Fibroblast of gingiva (primary cell): ENCODE measurements around the gene DIP2C.
"Not testable (repeated sequence)": the region's sequence is repeated elsewhere in the genome, so short reads cannot be mapped to it uniquely, and the experiment has no call there.

ENCODE experiments used
- DNase-seq: peaks from one replicate; pipeline ENCODE4 v3.0.0-alpha.2; 2011; ENCODE audit warnings: low read depth

The DIP2C gene

DNA sequence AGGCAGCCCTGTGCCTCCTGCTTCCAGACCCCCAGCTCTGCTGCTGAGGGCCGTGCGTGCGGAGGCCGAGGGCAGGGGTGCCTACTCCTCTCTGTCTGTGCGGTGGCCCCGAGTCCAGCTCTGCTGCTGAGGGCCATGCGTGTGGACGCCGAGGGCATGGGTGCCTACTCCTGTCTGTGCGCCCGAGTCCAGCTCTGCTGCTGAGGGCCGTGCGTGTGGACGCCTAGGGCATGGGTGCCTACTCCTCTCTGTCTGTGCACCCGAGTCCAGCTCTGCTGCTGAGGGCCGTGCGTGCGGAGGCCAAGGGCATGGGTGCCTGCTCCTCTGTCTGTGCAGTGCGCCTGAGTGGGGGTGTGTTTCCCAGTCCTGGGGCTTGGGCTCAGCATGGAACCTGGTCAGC is 411.5 kb downstream of the DIP2C start:
- no peak for DNase-seq

DNA sequence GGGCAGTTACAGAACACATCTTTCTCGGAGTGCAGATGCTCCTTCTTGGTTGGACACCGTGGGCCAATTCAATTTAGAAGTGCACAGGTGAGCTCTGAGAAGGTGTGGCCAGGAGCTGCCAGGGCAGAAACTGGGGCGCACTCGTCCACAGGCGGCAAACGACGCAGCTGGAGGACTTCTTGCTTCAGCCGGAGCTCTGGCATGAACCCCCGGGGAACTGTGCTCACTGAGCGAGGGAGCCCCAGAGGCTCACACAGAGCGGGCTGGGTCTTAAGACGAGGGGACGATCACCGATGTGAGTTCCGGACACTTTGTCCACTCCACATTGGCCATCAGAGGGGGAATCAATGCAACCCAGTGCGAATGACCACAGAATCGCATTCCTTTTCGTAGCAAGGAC is 413.8 kb downstream of the DIP2C start:
- DNase-seq: no peak

DNA sequence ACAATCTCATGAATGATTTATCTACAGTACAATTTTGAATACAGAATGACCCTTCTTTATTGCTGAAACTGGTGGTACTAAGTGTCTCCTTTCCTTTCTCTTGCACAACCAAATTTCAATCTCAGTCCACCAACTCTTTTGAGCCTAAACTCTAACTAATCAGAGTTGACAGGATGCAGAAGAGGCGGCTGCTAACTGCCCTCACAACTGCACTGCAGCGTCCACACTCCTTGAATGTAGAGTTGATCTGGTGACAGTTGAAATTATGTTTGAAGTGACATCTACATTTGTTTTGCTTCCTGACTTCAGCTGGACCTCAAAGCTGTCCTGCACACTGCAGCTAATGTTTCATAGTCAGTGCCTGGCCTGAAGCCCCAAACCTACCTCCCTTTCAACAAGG is 414.6 kb downstream of the DIP2C start:
- no peak for DNase-seq

DNA sequence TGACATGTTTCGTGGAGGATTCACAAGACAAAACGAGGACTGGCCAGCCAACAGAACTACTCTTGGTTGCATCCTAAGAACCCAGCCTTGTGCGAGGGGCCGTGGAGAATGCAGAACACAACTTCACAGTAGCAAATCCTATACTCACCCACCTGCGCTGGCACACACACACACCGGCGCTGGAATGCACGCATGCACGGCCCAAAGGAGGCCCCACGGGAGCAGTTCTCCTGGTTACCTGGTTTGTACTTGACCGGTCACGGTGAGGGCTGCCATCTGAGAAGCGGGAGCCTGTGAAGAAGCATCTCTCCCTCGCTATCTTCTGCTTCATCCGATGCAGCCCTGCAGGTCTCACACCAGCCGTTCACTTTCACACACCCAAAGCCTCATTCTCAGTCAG is 416.4 kb downstream of the DIP2C start:
- DNase-seq: no peak

DNA sequence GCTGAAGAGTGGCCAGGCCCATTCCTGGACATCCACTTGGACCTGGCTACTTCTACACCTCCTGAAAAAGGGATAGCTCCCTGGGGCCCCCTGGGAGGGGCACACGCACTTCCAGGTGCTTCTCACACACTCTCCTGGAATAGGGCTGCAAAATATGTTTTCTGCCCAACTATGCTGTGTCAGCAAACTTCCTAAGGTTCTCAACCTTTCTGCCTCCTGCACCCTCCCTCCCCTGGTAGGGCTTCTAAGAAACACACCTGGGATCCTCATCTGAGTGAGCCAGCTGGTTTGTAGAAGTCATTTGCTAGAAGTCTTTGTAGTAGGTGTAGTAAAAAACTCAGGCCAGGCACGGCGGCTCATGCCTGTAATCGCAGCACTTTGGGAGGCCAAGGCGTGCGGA is 417.7 kb downstream of the DIP2C start:
- DNase-seq: no peak

DNA sequence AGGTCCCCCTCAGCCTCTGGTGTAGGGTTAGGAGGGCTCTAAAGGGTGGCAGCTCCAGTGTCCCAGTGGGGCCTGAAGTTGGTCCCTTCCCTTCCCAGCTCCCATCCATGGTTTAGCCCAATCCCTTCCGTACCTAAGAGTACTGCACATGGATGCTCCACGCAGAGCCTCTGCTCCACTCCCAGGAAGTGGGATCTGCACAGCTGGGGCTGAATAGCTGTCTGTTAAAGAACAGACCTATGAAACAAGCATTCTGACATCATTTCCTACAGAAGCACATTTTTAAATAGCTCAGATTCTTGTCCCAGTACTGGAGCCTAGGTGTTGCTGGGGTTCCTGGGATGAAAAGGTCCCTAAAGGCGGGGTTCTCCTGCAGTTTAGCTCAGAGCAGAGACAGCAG is 418.3 kb downstream of the DIP2C start:
- DNase-seq: no peak

DNA sequence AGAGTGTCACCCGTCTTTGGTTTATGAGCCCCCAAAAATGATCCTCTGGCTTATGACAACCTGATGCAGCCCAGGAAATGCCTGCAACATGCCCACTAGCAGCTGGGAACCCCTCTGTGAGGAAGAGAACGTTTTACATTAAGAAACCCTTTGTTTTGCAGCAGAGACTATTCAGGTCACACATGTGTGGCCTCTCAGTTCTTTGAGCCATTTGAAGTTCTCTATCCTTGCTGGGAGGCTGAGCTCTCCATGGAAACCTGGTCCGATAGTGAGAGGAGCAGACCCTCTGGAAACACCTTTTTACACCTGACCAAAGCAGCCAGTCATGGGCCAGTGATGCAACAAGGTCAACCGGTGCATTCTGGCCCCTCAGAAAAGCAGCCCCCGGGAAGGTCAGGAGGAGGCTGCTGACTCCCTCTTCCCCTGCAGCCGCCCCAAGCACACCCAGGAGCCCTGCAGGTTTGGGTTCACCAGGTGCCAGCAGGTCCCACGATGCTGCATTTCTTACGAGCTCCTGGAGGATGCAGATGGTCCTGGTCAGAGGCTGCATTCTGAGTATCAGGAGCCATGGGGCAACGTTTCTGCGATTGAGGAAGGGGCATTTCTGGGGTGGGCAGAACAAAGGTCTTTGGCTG is 419.9 kb downstream of the DIP2C start:
- DNase-seq: no peak

DNA sequence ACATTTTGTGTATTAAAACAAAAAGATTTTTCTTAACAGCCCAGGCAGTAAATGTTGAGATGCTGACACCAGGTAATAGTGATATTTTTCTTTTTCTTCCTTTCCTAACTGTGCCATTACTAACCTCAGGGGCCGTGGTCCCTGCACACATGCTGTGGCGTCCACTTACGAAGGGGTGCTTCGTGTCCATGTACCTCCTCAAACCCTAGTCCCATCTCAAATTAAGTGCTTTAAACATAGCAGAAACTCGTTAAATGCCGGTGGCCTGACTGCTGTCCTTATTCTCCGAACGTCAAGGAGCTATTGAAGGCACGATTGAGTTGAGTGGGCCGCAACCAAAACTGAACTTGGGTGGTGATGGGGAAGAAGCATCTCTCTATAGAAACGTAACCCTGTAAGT is 421.8 kb downstream of the DIP2C start:
- DNase-seq: no peak

DNA sequence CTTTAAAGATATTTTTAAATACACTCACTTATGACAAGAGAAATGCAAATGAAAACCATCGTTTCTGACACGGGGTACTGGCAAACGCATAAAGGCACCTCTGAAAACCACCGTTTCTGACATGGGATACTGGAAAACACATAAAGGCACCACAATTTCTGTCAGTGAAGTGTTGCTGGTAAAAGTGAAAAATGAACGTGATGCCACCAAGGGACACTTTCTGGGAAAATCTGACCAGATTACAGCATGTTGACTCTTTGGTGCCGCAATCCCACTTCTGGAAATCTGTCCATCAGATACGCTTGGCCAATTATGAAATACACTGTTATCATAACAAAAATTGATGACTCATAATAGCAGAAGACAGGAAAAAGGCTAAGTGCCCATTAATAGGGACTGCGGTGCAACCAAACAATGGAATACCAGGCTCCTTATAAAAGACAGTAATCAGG is 422.5 kb downstream of the DIP2C start:
- peak; percentile 70 for DNase-seq

DNA sequence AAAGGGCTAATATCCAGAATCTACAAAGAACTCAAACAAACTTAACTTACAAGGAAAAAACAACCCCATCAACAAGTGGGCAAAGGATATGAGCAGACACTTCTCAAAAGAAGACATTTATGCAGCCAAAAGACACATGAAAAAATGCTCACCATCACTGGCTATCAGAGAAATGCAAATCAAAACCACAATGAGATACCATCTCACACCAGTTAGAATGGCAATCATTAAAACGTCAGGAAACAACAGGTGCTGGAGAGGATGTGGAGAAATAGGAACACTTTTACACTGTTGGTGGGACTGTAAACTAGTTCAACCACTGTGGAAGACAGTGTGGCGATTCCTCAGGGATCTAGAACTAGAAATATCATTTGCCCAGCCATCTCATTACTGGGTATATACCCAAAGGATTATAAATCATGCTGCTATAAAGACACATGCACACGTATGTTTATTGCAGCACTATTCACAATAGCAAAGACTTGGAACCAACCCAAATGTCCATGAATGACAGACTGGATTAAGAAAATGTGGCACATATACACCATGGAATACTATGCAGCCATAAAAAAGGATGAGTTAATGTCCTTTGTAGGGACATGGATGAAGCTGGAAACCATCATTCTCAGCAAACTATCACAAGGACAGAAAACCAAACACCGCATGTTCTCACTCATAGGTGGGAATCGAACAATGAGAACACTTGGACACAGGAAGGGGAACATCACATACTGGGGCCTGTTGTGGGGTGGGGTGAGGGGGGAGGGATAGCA is 423.5 kb downstream of the DIP2C start:
- DNase-seq: not testable (repeated sequence)

DNA sequence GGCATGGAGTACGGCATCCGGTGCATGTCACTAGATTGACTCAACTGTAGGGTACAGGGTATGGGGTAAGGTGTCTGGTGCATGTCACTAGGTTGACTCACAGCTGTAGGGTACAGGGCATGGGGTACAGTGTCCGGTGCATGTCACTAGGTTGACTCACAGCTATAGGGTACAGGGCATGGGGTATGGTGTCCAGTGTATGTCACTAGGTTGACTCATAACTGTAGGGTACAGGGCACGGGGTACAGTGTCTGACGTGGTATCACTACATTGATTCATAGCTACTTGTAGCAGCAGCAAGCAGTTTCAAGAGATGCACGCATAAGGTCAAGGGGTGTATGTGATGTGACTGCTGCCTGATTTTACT is 424.4 kb downstream of the DIP2C start:
- peak; percentile 78 for DNase-seq

DNA sequence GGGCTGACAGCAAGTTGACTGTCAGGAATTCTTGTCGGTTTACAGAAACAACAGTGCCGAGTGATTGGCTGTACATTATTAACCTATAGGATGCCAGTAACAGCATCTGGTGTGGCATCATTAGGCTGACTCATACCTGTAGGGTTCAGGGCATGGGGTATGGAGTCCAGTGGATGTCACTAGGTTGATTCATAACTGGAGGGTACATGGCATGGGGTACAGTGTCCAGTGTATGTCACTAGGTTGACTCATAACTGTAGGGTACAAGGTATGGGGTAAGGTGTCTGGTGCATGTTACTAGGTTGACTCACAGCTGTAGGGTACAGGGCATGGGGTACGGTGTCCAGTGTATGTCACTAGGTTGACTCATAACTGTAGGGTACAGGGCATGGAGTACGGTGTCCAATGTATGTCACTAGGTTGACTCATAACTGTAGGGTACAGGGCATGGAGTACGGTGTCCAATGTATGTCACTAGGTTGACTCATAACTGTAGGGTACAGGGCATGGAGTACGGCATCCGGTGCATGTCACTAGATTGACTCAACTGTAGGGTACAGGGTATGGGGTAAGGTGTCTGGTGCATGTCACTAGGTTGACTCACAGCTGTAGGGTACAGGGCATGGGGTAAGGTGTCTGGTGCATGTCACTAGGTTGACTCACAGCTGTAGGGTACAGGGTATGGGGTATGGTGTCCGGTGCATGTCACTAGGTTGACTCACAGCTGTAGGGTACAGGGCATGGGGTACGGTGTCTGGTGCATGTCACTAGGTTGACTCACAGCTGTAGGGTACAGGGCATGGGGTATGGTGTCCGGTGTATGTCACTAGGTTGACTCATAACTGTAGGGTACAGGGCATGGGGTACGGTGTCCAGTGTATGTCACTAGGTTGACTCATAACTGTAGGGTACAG is 425.1 kb downstream of the DIP2C start:
- DNase-seq: peak; percentile 76

DNA sequence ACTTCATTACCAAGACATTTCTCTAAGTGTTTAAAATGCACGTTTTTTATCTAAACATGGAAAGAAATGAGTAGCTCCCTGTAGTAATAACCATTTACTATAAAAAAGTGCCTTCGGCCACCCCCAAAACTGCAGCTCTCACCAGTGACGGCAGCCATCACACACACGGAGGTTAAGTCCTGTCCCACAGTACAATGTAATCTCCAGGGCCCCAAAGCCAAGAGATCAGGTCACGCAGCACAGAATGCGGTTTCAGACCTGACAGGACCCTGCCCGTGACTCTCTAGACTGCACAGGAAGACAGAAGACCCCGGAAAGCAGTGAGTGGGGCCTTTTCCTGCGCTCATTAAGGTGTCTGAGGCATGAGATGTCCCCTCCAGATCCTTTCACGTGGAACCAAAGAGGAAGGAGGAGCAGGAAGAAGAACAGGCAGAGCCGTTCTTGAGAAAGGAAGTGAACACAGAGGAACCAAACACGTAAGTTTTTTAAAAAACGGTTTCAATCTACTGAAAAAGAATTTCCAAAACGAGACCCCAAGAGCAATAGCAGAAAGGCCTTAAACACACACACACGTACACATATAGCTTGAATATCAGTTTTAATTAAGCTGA is 428.5 kb downstream of the DIP2C start:
- DNase-seq: no peak

DNA sequence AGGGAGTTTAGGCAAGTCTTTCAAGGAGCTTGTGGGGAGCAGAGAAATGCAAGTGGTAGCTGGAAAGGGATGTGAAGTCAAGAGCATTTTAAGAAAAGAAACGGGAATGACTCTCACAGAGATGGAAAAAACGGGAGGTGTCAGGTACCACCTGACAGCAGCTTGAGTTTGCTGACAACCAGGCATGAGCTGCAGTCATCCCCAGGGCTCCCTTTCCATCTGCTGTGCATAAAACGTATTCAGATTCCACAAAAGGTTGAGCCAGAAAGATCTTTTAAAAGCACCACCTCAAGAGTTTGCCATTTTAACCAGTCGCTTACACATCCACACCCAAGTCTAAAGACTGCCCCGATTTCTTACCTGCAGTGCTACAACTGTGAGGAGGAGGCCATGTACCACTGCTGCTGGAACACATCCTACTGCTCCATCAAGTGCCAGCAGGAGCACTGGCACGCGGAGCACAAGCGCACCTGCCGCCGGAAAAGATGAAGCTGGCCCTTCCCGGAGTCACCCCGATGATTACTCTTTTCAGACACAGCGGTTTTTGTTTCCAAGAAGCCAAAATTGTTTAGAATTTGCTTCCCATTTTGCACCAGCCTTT is 437.4 kb downstream of the DIP2C start:
- DNase-seq: no peak

DNA sequence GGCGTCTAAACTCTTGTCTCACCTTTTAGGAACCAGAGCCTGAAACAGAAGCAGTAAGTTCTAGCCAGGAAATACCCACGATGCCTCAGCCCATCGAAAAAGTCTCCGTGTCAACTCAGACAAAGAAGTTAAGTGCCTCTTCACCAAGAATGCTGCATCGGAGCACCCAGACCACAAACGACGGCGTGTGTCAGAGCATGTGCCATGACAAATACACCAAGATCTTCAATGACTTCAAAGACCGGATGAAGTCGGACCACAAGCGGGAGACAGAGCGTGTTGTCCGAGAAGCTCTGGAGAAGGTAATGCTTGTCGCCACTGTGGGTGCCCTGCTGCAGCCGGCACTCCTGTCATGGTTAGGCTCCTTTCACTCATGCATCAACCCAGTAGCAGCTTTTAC is 441.2 kb downstream of the DIP2C start:
- no peak for DNase-seq

DNA sequence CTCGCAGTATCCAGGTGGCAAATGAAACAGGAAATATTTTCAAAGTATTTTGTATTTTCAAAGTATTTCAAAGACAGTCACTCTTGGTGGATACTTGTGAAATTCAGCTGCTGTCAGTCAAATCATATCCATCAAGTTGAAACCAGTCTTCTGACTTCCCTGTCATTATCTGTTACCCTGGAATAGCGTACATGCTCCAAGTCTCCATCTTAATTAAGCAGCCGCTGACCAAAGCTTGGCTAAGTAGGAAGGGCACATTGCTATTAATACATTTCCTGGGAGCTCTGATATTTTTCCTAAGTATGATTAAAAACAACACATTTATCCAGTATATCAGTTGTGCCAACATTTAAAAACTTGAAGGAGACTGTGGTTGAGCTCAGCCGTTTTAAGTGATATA is 442.0 kb downstream of the DIP2C start:
- no peak for DNase-seq

DNA sequence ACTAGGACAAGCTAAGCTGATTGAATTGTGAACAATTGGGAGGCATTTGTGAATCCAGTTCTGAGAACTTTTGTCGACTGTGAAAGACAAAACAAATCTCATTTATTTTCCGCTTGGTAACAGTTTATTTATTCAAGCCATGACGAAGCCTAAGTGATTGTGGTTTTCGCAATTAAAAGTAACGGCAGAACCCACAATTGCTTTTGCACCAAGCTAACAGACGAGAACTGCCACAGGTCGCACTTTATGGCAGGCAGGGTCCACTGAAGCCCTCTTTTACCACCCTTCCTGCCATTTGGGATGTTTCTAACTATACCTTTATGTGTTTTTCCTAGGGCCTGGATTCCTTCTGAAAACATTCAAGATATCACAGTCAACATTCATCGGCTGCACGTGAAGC is 443.0 kb downstream of the DIP2C start:
- no peak for DNase-seq

DNA sequence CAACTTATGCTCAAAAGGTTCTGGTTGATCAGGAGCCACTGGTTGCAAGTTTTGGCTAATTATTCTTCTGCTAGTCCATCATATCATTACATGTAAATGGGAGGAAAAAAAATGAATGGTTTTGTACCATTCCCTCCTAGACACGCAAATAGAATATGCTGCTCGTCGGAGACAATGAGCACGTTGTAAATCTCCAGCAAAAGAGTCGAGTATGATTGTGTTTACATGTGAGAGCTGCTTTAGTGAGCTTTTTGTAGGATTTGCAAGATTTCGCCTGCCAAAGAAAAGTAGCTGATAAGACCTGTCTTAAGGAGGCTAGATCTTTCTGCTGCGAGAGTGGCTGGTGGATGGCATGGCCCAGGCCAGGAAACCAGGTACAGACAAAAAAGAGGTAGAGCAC is 445.2 kb downstream of the DIP2C start:
- DNase-seq: no peak

DNA sequence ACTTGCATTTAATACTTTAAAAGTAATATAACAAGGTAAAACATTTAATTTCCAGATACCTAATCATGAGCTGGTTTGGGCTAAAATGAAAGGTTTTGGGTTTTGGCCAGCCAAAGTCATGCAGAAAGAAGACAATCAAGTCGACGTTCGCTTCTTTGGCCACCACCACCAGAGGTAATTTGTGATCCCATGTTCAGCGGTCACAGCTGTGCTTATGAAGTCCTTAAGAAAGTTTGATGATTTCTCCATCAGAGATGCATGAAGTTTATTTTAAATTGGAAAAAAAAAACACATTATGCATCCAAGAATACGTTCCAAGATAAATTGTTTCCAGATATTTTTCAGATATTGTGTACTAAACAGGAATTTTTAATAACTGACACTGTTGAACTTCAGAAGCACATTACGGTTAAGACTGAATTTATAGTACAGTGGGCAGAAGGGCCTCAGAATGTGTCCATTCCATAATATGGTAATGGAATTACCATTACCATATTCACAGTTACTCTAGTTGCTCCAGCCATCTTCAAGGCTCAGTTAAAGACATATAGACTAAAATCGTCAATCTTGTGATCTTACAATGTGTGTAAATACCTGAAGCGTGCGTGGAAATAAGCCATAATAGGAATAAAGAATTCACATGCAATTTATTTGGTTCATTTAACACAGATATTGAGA is 447.4 kb downstream of the DIP2C start:
- DNase-seq: peak; percentile 38

DNA sequence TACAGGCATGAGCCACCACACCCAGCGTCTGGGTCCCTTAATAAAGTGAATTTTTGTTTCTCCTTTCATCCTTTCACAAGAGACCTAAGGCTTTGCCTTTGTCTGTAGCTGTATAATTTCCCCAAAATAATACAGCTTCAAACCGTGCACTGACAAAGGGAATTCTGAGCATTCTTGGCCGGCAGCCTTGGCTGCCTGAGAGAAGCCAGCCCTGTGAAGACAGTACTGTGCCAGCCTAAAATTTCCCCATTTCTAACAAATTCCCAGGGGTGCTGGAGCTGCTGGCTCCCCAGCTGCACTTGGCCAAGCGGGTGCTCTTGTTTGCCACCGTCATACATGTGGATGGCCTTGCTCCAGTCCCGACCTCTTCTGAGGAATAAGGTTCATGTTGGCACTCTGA is 448.0 kb downstream of the DIP2C start:
- DNase-seq: peak; percentile 59

DNA sequence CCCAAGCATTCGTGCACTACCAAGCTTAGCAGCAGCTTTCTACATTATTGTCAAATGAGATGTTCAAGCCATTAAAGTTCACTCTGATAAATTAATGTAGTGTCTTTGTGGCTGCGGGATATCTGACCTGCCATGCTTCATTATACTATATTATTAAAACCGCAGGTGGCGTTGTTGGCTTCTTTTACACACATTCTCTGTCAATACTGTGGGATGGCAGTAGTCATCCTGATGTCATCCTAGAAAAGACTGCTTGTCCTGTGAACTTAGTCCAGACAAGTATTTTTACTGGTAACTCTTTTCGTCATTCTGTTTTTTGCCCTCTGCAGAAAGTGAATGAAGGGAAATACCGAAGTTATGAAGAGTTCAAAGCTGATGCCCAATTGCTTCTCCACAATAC is 450.4 kb downstream of the DIP2C start:
- no peak for DNase-seq
